SK-N-SH (cell line): ENCODE results near the gene MYCL. TPM values are rescaled to one million over a fixed set of nuclear protein-coding genes. Genes with fewer than 3 reads are reported as not detected.

ENCODE experiments used
- CTCF ChIA-PET: fragments of 300-600, 350-600 bp; formaldehyde crosslinking; extraction: SDS; loops from one replicate; lab custom pipeline; 2021; lab: Yijun Ruan, JAX
- POLR2A ChIA-PET: fragments of 350-600 bp; sonication (Branson Sonifier 250); formaldehyde crosslinking; extraction: SDS; loops from one replicate; lab custom pipeline; 2020; ENCODE audit warnings: antibody characterized with exemption, inconsistent platforms; lab: Yijun Ruan, JAX
- DNase-seq: peaks from one replicate; pipeline ENCODE4 v3.0.0; 2012
- H2AFZ ChIP-seq: fragments of 200-600 bp; sonication (generic); 2 replicates; pipeline ENCODE4 v1.8.1; 2016; ENCODE audit warnings: antibody characterized with exemption, mild to moderate bottlenecking, low read depth
- H3F3A ChIP-seq: fragments of 200-600 bp; sonication (generic); replicated peaks from 2 replicates; pipeline ENCODE3; 2016; ENCODE audit warnings: antibody characterized with exemption, mild to moderate bottlenecking; ENCODE audit not compliant: insufficient read depth
- H3K27ac ChIP-seq, 2 experiments: fragments of 200-500 bp in 1 of 2; fragments of 200-600 bp in 1 of 2; sonication (Bioruptor generic) in 1 of 2; sonication (generic), shearing (Covaris generic) in 1 of 2; 2 replicates each; pipeline versions ENCODE4 v1.5.1 to v1.6.1; 2014 to 2016; ENCODE audit warnings: low read depth in 2 of 2, inconsistent platforms in 1 of 2, low read length in 1 of 2, mild to moderate bottlenecking in 1 of 2, mixed read lengths in 1 of 2
- H3K27me3 ChIP-seq: fragments of 200-600 bp; sonication (generic), shearing (Covaris generic); 2 replicates; pipeline ENCODE4 v1.6.1; 2016; ENCODE audit warnings: mixed run types; ENCODE audit not compliant: insufficient read depth
- H3K36me3 ChIP-seq, 2 experiments: fragments of 200-500 bp in 1 of 2; fragments of 200-600 bp in 1 of 2; sonication (Bioruptor generic) in 1 of 2; sonication (generic) in 1 of 2; replicated peaks in 1 of 2; 2 replicates each; pipeline versions ENCODE3 to v1.5.1; 2014 to 2016; ENCODE audit warnings: low read length in 1 of 2, mild to moderate bottlenecking in 1 of 2; ENCODE audit not compliant: insufficient read depth in 2 of 2, control insufficient read depth in 1 of 2
- H3K4me1 ChIP-seq, 2 experiments: fragments of 200-500 bp in 1 of 2; fragments of 200-600 bp in 1 of 2; sonication (Bioruptor generic) in 1 of 2; sonication (generic), shearing (Covaris generic) in 1 of 2; 2 replicates each; pipeline versions ENCODE4 v1.5.1 to v1.6.1; 2014 to 2016; ENCODE audit warnings: low read depth in 1 of 2, low read length in 1 of 2, mixed run types in 1 of 2; ENCODE audit not compliant: insufficient read depth in 2 of 2, control insufficient read depth in 1 of 2
- H3K4me2 ChIP-seq: fragments of 200-600 bp; sonication (generic), shearing (Covaris generic); 2 replicates; pipeline ENCODE4 v1.6.1; 2017; ENCODE audit warnings: mixed run types
- H3K4me3 ChIP-seq, 2 experiments: fragments of 200-500 bp in 1 of 2; fragments of 200-600 bp in 1 of 2; sonication (Bioruptor generic) in 1 of 2; sonication (generic), shearing (Covaris generic) in 1 of 2; 2 replicates each; pipeline versions ENCODE4 v1.5.1 to v1.8.1; 2014 to 2016; ENCODE audit warnings: low read depth in 2 of 2, inconsistent platforms in 1 of 2, low read length in 1 of 2, mild to moderate bottlenecking in 1 of 2, mixed read lengths in 1 of 2, moderate library complexity in 1 of 2
- H3K79me2 ChIP-seq: fragments of 200-600 bp; sonication (generic); 2 replicates; pipeline ENCODE4 v1.8.1; 2017; ENCODE audit warnings: mild to moderate bottlenecking; ENCODE audit not compliant: insufficient read depth
- H3K9ac ChIP-seq: fragments of 200-600 bp; sonication (generic); 2 replicates; pipeline ENCODE4 v1.6.1; 2017; ENCODE audit warnings: mixed run types
- H3K9me2 ChIP-seq: fragments of 200-600 bp; sonication (generic); 2 replicates; pipeline ENCODE4 v1.6.1; 2017; ENCODE audit warnings: mixed run types
- H3K9me3 ChIP-seq: fragments of 200-600 bp; sonication (generic); 2 replicates; pipeline ENCODE4 v1.6.1; 2017; ENCODE audit warnings: mixed run types, mild to moderate bottlenecking, moderate library complexity
- H4K20me1 ChIP-seq: fragments of 200-600 bp; sonication (generic); 2 replicates; pipeline ENCODE4 v1.6.1; 2017; ENCODE audit warnings: mild to moderate bottlenecking, mixed run types; ENCODE audit not compliant: insufficient read depth
- CHD2 ChIP-seq: fragments of 150-350 bp; IDR thresholded peaks from 2 replicates; pipeline ENCODE4 v1.6.1; 2018; ENCODE audit warnings: low read length; ENCODE audit not compliant: partially characterized antibody
- CTCF ChIP-seq: fragments of 200-600 bp; sonication (generic); IDR thresholded peaks from 2 replicates; pipeline ENCODE4 v1.6.1; 2017; ENCODE audit warnings: antibody characterized with exemption, mild to moderate bottlenecking, moderate library complexity
- ELF1 ChIP-seq: IDR thresholded peaks from 2 replicates; pipeline ENCODE4 v1.4.0; 2012
- EP300 ChIP-seq, 2 experiments: IDR thresholded peaks; 2 replicates each; pipeline versions ENCODE4 v1.4.0 to v1.6.1; 2012; ENCODE audit warnings: borderline replicate concordance in 1 of 2, low read depth in 1 of 2, low read length in 1 of 2
- FOSL2 ChIP-seq: IDR thresholded peaks from 2 replicates; pipeline ENCODE4 v1.4.0; 2012; ENCODE audit warnings: low read depth, mild to moderate bottlenecking, moderate library complexity, borderline replicate concordance
- FOXM1 ChIP-seq: IDR thresholded peaks from 2 replicates; pipeline ENCODE4 v1.4.0; 2012; ENCODE audit warnings: low read depth, mild to moderate bottlenecking
- GATA2 ChIP-seq: sonication (generic); formaldehyde crosslinking; IDR thresholded peaks from 2 replicates; pipeline ENCODE4 v1.5.0; 2020; ENCODE audit warnings: mild to moderate bottlenecking, missing genetic modification reagents
- IRF3 ChIP-seq: fragments of 150-350 bp; IDR thresholded peaks from 2 replicates; pipeline ENCODE4 v1.6.1; 2016; ENCODE audit warnings: mild to moderate bottlenecking, low read depth, low read length
- JUND ChIP-seq: IDR thresholded peaks from 2 replicates; pipeline ENCODE4 v1.4.0; 2012
- MEF2A ChIP-seq: IDR thresholded peaks from 2 replicates; pipeline ENCODE4 v1.4.0; 2012; ENCODE audit warnings: low read depth, borderline replicate concordance
- POLR2AphosphoS5 ChIP-seq: IDR thresholded peaks from 2 replicates; pipeline ENCODE4 v1.6.1; 2012; ENCODE audit warnings: low read depth, low read length
- RCOR1 ChIP-seq: fragments of 150-350 bp; IDR thresholded peaks from 2 replicates; pipeline ENCODE4 v1.6.1; 2017; ENCODE audit warnings: antibody characterized with exemption, low read length
- REST ChIP-seq: IDR thresholded peaks from 2 replicates; pipeline ENCODE4 v1.6.1; 2012; ENCODE audit warnings: mild to moderate bottlenecking, low read depth, low read length, moderate library complexity
- RFX5 ChIP-seq: IDR thresholded peaks from 2 replicates; pipeline ENCODE4 v1.6.1; 2012; ENCODE audit warnings: mild to moderate bottlenecking, improper control_type of control experiment, low read length
- RXRA ChIP-seq: IDR thresholded peaks from 2 replicates; pipeline ENCODE4 v1.4.0; 2012; ENCODE audit warnings: low read depth, mild to moderate bottlenecking, borderline replicate concordance
- TAF1 ChIP-seq: IDR thresholded peaks from 2 replicates; pipeline ENCODE4 v1.6.1; 2012; ENCODE audit warnings: low read depth, mild to moderate bottlenecking, low read length, moderate library complexity, borderline replicate concordance
- TEAD4 ChIP-seq: IDR thresholded peaks from 2 replicates; pipeline ENCODE4 v1.4.0; 2012; ENCODE audit warnings: mild to moderate bottlenecking, borderline replicate concordance; ENCODE audit not compliant: insufficient read depth
- YY1 ChIP-seq: IDR thresholded peaks from 2 replicates; pipeline ENCODE4 v1.4.0; 2012; ENCODE audit warnings: low read depth, mild to moderate bottlenecking
- polyA plus RNA-seq, 3 experiments: library from polyadenylated mRNA; depleted of rRNA; stranded (reverse); fragments of >200 nt; gene quantifications; 2 replicates each; pipeline ENCODE4 v1.2.3, GENCODE V29; 2012

MYCL gene
- polyA plus RNA-seq, 1 of the 3 experiments (the other 2 are of a cell fraction): 0.48 TPM

- Histone ChIP-seq H3K9ac (no peak overlapping the region), H3K79me2 (peaks cover 18% of the 10 kb centered on the region), H3F3A (no peaks in the 10 kb centered on the region), H3K9me3 (no peaks in the 10 kb centered on the region), H3K4me2 (no peak overlapping the region), H4K20me1 (no peaks in the 10 kb centered on the region), H3K36me3 (peaks cover 30 to 46% of the 10 kb centered on the region in 2 experiments), H3K27ac (no peak overlapping the region), H3K4me1 (no peaks in the 10 kb centered on the region), H3K9me2 (no peaks in the 10 kb centered on the region), H3K27me3 (no peaks in the 10 kb centered on the region), H3K4me3 (no peak overlapping the region), H2AFZ (no peak overlapping the region)
- TF ChIP-seq TAF1 (no peak), CHD2 (no peak), RCOR1 (no peak), CTCF (no peak), FOSL2 (no peak), EP300 (IDR thresholded peaks at IDR 0.05; ENCODE audit: borderline replicate concordance in 1 of 2, low read depth in 1 of 2, low read length in 1 of 2) (no peak), GATA2 (no peak), ELF1 (no peak), REST (no peak), RXRA (no peak), YY1 (no peak), IRF3 (no peak), FOXM1 (no peak), TEAD4 (no peak), POLR2AphosphoS5 (no peak), JUND (no peak), MEF2A (no peak), RFX5 (no peak)
- no peak for DNase-seq
- POLR2A ChIA-PET: no interaction called here
- CTCF ChIA-PET: interaction anchor here (1.5 kb wide), 1 partner anchor 47 kb away, joined by 3 read pairs; no protein-coding TSS in a partner anchor
These were observed 47.4 kb downstream of the MYCL start for GRCh38 chr1:39854314-39854713.
